ENCODE results near the gene LRP1. TPM values are rescaled to one million over a fixed set of nuclear protein-coding genes. Genes with fewer than 3 reads are reported as not detected.

Gene LRP1
- total RNA-seq, 3 donors from 2014 or later (not counting 1 experiment from before 2014, with no cell fraction given) = 6.7 to 13.1 (median 9.5) TPM

DNA sequence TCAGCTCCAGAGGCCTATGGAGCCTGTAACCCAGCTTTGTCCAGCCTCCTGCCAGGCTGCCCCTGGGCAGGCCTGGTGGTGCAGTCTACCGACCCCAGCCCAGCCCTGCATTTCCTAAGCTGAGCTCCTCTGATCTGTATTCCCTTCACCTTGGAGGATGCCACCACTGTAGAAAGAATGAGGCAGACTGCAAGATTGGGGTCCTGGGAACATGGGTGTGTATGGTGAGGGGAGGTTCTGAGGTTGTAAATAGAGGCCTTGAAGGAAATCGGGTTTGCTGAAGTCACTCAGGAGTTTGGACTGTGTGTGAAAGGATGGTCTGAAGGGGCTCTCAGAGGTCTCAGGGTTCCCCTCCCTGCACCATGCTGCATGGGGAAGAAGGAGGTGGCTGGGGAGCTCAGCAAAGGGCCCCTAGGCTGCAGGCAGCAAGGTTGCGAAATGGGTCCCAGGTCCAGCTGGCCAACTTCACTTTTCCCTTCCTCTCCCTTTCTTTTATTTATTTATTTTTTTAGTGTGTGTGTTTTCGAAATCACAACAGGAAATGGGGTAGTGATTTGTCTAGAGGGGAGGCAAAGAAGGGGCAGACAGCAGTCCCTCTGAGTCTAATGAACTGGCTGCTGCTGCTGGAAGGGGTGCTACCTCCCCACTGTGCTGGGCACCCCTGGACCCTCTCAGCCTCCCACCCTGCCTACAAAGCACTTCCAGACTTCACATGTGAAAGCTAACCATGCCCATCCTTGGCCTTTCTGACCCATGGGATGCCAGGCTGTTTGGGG, 20.4 kb downstream of the LRP1 start:
- ATAC-seq = no peak
- Mint-ChIP-seq H3K9me3 (no peaks in the 10 kb centered on the region), H3K4me3 (no peak overlapping the region), H3K27me3 (ENCODE audit: low read depth in 2 of 2) (no peaks in the 10 kb centered on the region), H3K4me1 (no peaks in the 10 kb centered on the region), H3K36me3 (no peaks in the 10 kb centered on the region), H3K27ac (no peak overlapping the region)
- no peak for DNase-seq
- Histone ChIP-seq H3K27ac (ENCODE audit: low read length) (no peak overlapping the region), H3K4me1 (ENCODE audit: control insufficient read depth, insufficient read depth, low read length) (peaks cover 17% of the 10 kb centered on the region), H3K27me3 (ENCODE audit: control insufficient read depth, insufficient read depth, low read length) (no peaks in the 10 kb centered on the region), H3K9me3 (ENCODE audit: control insufficient read depth, insufficient read depth, low read length) (no peaks in the 10 kb centered on the region), H3K4me3 (ENCODE audit: low read length) (no peak overlapping the region), H3K36me3 (ENCODE audit: control insufficient read depth, insufficient read depth, low read length) (no peaks in the 10 kb centered on the region)
- 80% methylated on average over 2 of the region's 4 CpGs for WGBS (ENCODE audit: insufficient coverage)
- intact Hi-C loops (cut with micrococcal nuclease) = no loop called here
- no peak for TF ChIP-seq CTCF (IDR thresholded peaks at IDR 0.05)

GRCh38 chr12:57149245-57149900, 21.1 kb downstream of the LRP1 start:
- 83% methylated on average over 13 of the region's 13 CpGs for WGBS (ENCODE audit: insufficient coverage)
- intact Hi-C loops (cut with micrococcal nuclease) = no loop called here
- H3K4me3 Mint-ChIP-seq = no peak overlapping the region
- no peak for TF ChIP-seq CTCF (IDR thresholded peaks at IDR 0.05)
- DNase-seq (no peak), ATAC-seq (no peak)
- H3K4me1 Mint-ChIP-seq = no peaks in the 10 kb centered on the region
- no peak overlapping the region for H3K27ac Mint-ChIP-seq
- no peaks in the 10 kb centered on the region for H3K36me3 Mint-ChIP-seq
- no peak overlapping the region for H3K27ac ChIP-seq (ENCODE audit: low read length)
- H3K9me3 ChIP-seq (ENCODE audit: control insufficient read depth, insufficient read depth, low read length) = no peaks in the 10 kb centered on the region
- H3K27me3 ChIP-seq (ENCODE audit: control insufficient read depth, insufficient read depth, low read length) = no peaks in the 10 kb centered on the region
- H3K4me3 ChIP-seq (ENCODE audit: low read length) = no peak overlapping the region
- no peaks in the 10 kb centered on the region for H3K36me3 ChIP-seq (ENCODE audit: control insufficient read depth, insufficient read depth, low read length)
- no peaks in the 10 kb centered on the region for H3K27me3 Mint-ChIP-seq (ENCODE audit: low read depth in 2 of 2)
- H3K9me3 Mint-ChIP-seq = no peaks in the 10 kb centered on the region
- peaks cover 19% of the 10 kb centered on the region for H3K4me1 ChIP-seq (ENCODE audit: control insufficient read depth, insufficient read depth, low read length)

DNA sequence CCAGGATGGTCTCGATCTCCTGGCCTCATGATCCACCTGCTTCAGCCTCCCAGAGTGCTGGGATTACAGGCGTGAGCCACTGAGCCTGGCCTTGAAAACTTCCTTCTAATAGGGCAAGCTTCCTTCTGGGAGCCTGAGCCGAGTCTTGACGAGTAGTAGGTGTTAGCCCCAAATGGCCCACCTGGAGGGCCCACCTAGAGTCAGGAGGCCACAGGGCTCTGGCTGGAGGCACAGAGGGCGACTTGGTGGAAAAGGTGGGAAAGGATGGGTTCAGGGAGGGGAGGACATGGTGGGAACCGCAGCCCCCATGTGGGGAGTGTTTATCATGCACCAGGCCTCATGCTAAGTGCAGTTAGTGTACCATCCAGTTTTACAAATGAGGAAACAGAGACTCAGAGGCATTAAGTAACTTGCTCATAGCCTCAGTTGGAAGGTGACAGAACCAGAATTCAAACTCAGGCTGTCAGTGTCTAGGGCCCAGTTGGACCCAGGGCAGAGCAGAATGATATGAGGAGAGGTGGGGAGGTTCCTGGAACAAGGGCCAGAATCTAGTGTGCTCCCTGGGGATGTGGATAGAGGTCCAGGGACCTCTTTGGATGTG, 22.2 kb downstream of the LRP1 start:
- no peak overlapping the region for H3K4me3 Mint-ChIP-seq
- Histone ChIP-seq H3K4me3 (ENCODE audit: low read length) (no peak overlapping the region), H3K4me1 (ENCODE audit: control insufficient read depth, insufficient read depth, low read length) (peaks cover 23% of the 10 kb centered on the region), H3K9me3 (ENCODE audit: control insufficient read depth, insufficient read depth, low read length) (no peaks in the 10 kb centered on the region), H3K27me3 (ENCODE audit: control insufficient read depth, insufficient read depth, low read length) (no peaks in the 10 kb centered on the region), H3K27ac (ENCODE audit: low read length) (no peak overlapping the region), H3K36me3 (ENCODE audit: control insufficient read depth, insufficient read depth, low read length) (no peaks in the 10 kb centered on the region)
- ATAC-seq = no peak
- H3K9me3 Mint-ChIP-seq = no peaks in the 10 kb centered on the region
- WGBS (ENCODE audit: insufficient coverage) = 89% methylated on average over 6 of the region's 6 CpGs
- no peaks in the 10 kb centered on the region for H3K27me3 Mint-ChIP-seq (ENCODE audit: low read depth in 2 of 2)
- no peak for DNase-seq
- H3K4me1 Mint-ChIP-seq = peaks cover 0 to 4% of the 10 kb centered on the region in 2 donors
- no peak for TF ChIP-seq CTCF (IDR thresholded peaks at IDR 0.05)
- H3K36me3 Mint-ChIP-seq = no peaks in the 10 kb centered on the region
- H3K27ac Mint-ChIP-seq = no peak overlapping the region
- intact Hi-C loops (cut with micrococcal nuclease) = no loop called here
